Measurements from ENCODE around the gene IDH3B.

IDH3B gene

GRCh38 chr20:2663364-2663886 lies 591 bp downstream of the IDH3B start:
- CTCF ChIA-PET, result interaction anchor here (0.7 to 1.1 kb wide), 2 partner anchors 142 to 1217 kb away, joined by 3 to 5 read pairs; no protein-coding TSS in a partner anchor
- H3K27ac ChIP-seq, result peak overlapping the region; percentile 80
- DNase-seq (ENCODE audit: low spot score), result no peak
- no peak for TF ChIP-seq CTCF (conservative IDR thresholded peaks at IDR 0.05; ENCODE audit: low read depth)
- POLR2A ChIA-PET (ENCODE audit: low non-redundant PET), result interaction anchor here (1.2 kb wide), 1 partner anchor 11 kb away, joined by 8 read pairs; the partner anchor contains the start of gene NOP56

- ChIA-PET CTCF (interaction anchor here (0.6 kb wide), 1 partner anchor 15 kb away, joined by 4 read pairs; no protein-coding TSS in a partner anchor), POLR2A (ENCODE audit: low non-redundant PET) (no interaction called here)
- peak overlapping the region; percentile 51 for H3K27ac ChIP-seq
- no peak for DNase-seq (ENCODE audit: low spot score)
- no peak for TF ChIP-seq CTCF (conservative IDR thresholded peaks at IDR 0.05; ENCODE audit: low read depth)
Measured at GRCh38 chr20:2659547-2659946, 4.5 kb downstream of the IDH3B start.

GRCh38 chr20:2658414-2659354 lies 5.3 kb downstream of the IDH3B start:
- ChIA-PET CTCF (interaction anchor here (0.7 kb wide), 1 partner anchor 56 kb away, joined by 6 read pairs; no protein-coding TSS in a partner anchor), POLR2A (ENCODE audit: low non-redundant PET) (no interaction called here)
- peak overlapping the region; percentile 51 for H3K27ac ChIP-seq
- DNase-seq (ENCODE audit: low spot score), result peak; percentile 46
- no peak for TF ChIP-seq CTCF (conservative IDR thresholded peaks at IDR 0.05; ENCODE audit: low read depth)

- DNase-seq (ENCODE audit: low spot score), result no peak
- POLR2A ChIA-PET (ENCODE audit: low non-redundant PET), result no interaction called here
- no peak overlapping the region for H3K27ac ChIP-seq
- no peak for TF ChIP-seq CTCF (conservative IDR thresholded peaks at IDR 0.05; ENCODE audit: low read depth)
- CTCF ChIA-PET, result no interaction called here
Measured at GRCh38 chr20:2657674-2658073, 6.3 kb downstream of the IDH3B start.

- no peak for TF ChIP-seq CTCF (conservative IDR thresholded peaks at IDR 0.05; ENCODE audit: low read depth)
- no peak for DNase-seq (ENCODE audit: low spot score)
- H3K27ac ChIP-seq, result peak overlapping the region; percentile 96
- CTCF ChIA-PET, result no interaction called here
- POLR2A ChIA-PET (ENCODE audit: low non-redundant PET), result no interaction called here
Measured at GRCh38 chr20:2657241-2657640, 6.8 kb downstream of the IDH3B start.

- peak overlapping the region; percentile 96 for H3K27ac ChIP-seq
- ChIA-PET CTCF (no interaction called here), POLR2A (ENCODE audit: low non-redundant PET) (no interaction called here)
Measured at GRCh38 chr20:2656471-2657117, 7.4 kb downstream of the IDH3B start.

More at GRCh38 chr20:2656471-2657117, 7.4 kb downstream of the IDH3B start:
- no peak for DNase-seq (ENCODE audit: low spot score)
- no peak for TF ChIP-seq CTCF (conservative IDR thresholded peaks at IDR 0.05; ENCODE audit: low read depth)
